GM19438 (cell line): ENCODE measurements around the gene TMEM255B.

Experiments
- ATAC-seq: cut with Tn5 transposase; IDR thresholded peaks from one replicate; pipeline ENCODE4 v1.9.1; 2021; ENCODE audit warnings: low read depth; ENCODE audit not compliant: unreplicated experiment

TMEM255B gene

GRCh38 chr13:113855012-113855921 is 96.2 kb downstream of the TMEM255B start:
- ATAC-seq, result no peak

- no peak for ATAC-seq
These were observed 97.1 kb downstream of the TMEM255B start for GRCh38 chr13:113855931-113856715.

GRCh38 chr13:113856716-113857065 is 97.7 kb downstream of the TMEM255B start:
- no peak for ATAC-seq

GRCh38 chr13:113857531-113858195 is 98.6 kb downstream of the TMEM255B start:
- ATAC-seq, result no peak

GRCh38 chr13:113859311-113860050 is 100.5 kb downstream of the TMEM255B start:
- no peak for ATAC-seq

- ATAC-seq, result no peak
These were observed 101.1 kb downstream of the TMEM255B start for GRCh38 chr13:113860051-113860664.

GRCh38 chr13:113860665-113861432 is 101.8 kb downstream of the TMEM255B start:
- ATAC-seq, result no peak

GRCh38 chr13:113861433-113862030 is 102.5 kb downstream of the TMEM255B start:
- no peak for ATAC-seq

GRCh38 chr13:113862191-113862930 is 103.3 kb downstream of the TMEM255B start:
- no peak for ATAC-seq

- ATAC-seq, result no peak
These were observed 104.0 kb downstream of the TMEM255B start for GRCh38 chr13:113862931-113863523.

- no peak for ATAC-seq
These were observed 104.7 kb downstream of the TMEM255B start, which contains the start of gene GAS6 for GRCh38 chr13:113863524-113864272. Gene GAS6, minus strand, starts transcription at chr13:113864076. Its CDS starts 156 bp downstream, at chr13:113863920.

- ATAC-seq, result no peak
These were observed 105.4 kb downstream of the TMEM255B start for GRCh38 chr13:113864273-113864890.

- ATAC-seq, result no peak
These were observed 106.4 kb downstream of the TMEM255B start for GRCh38 chr13:113865427-113865826.
